A673 (cell line): ENCODE measurements around the gene RALGPS1.

Experiments used
- CTCF ChIP-seq: fragments of 300-800, 200-600 bp; sonication (generic); conservative IDR thresholded peaks from 2 replicates; pipeline ENCODE4 v1.5.1; 2017; ENCODE audit warnings: low read depth, mild to moderate bottlenecking, antibody characterized with exemption, low read length, moderate library complexity, mixed read lengths
- EZH2 ChIP-seq: fragments of 200-600 bp; sonication (generic); IDR thresholded peaks from 2 replicates; pipeline ENCODE4 v1.6.1; 2017; ENCODE audit warnings: borderline replicate concordance, low read depth, mild to moderate bottlenecking, mixed read lengths, antibody characterized with exemption, low read length; ENCODE audit not compliant: poor library complexity, severe bottlenecking

GRCh38 chr9:127250896-127251391, 336.4 kb downstream of the RALGPS1 start:
- TF ChIP-seq CTCF, result no peak
- TF ChIP-seq EZH2, result no peak
